ENCODE data around the gene RPS27A.
"Not testable (repeated sequence)": the region's sequence is repeated elsewhere in the genome, so short reads cannot be mapped to it uniquely, and the experiment has no call there.

RPS27A gene

GRCh38 chr2:55227437-55228225 is 4.9 kb upstream of the RPS27A start:
- H3K4me1 ChIP-seq (ENCODE audit: insufficient read depth, low read length); H3K36me3 ChIP-seq (ENCODE audit: insufficient read depth, low read depth, low read length); H3K9me3 ChIP-seq (ENCODE audit: insufficient read depth, low read depth, low read length); H3K27ac ChIP-seq (ENCODE audit: low read length); H3K9ac ChIP-seq (ENCODE audit: low read depth, low read length); H3K4me3 ChIP-seq (ENCODE audit: low read length); H3K27me3 ChIP-seq (ENCODE audit: insufficient read depth, low read length): not testable (repeated sequence)

- Histone ChIP-seq H3K36me3 (ENCODE audit: insufficient read depth, low read depth, low read length) (peaks cover 6% of the 10 kb centered on the region), H3K9me3 (ENCODE audit: insufficient read depth, low read depth, low read length) (no peaks in the 10 kb centered on the region), H3K4me3 (ENCODE audit: low read length) (no peak overlapping the region), H3K9ac (ENCODE audit: low read depth, low read length) (no peak overlapping the region), H3K27ac (ENCODE audit: low read length) (no peak overlapping the region), H3K27me3 (ENCODE audit: insufficient read depth, low read length) (no peaks in the 10 kb centered on the region), H3K4me1 (ENCODE audit: insufficient read depth, low read length) (peaks cover 9% of the 10 kb centered on the region; the same call in 1 of the 2 replicates)
Observed at GRCh38 chr2:55228226-55228563, 4.3 kb upstream of the RPS27A start.

GRCh38 chr2:55229221-55229620 is 3.3 kb upstream of the RPS27A start:
- H3K27me3 ChIP-seq (ENCODE audit: insufficient read depth, low read length) = no peaks in the 10 kb centered on the region
- no peaks in the 10 kb centered on the region for H3K9me3 ChIP-seq (ENCODE audit: insufficient read depth, low read depth, low read length)
- H3K36me3 ChIP-seq (ENCODE audit: insufficient read depth, low read depth, low read length) = peaks cover 16% of the 10 kb centered on the region
- H3K9ac ChIP-seq (ENCODE audit: low read depth, low read length) = no peak overlapping the region
- H3K4me3 ChIP-seq (ENCODE audit: low read length) = no peak overlapping the region
- peaks cover 9% of the 10 kb centered on the region; the same call in 1 of the 2 replicates for H3K4me1 ChIP-seq (ENCODE audit: insufficient read depth, low read length)
- H3K27ac ChIP-seq (ENCODE audit: low read length) = no peak overlapping the region

DNA sequence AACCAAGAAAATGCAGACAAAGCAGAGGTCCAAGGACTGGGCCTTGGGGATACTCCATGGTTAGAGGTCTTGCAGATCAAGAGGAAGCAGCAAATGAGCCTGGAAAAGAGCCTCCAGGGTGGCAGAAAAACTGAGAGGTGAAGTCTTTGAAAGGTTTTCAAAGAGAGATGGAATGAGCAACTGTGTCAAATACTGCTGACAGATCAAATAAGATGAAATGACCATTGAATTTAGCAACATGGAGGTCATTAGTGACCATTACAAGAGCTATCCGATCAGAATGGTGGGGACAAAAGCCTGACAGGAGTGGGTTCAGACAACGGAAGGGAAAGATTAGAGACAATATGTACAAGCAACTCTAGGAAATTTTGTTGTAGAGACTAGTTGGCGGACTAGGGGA is 1.9 kb upstream of the RPS27A start:
- no peak overlapping the region for H3K27ac ChIP-seq (ENCODE audit: low read length)

GRCh38 chr2:55231546-55232083 is 873 bp upstream of the RPS27A start:
- Histone ChIP-seq H3K36me3 (ENCODE audit: insufficient read depth, low read depth, low read length) (peaks cover 40% of the 10 kb centered on the region), H3K4me1 (ENCODE audit: insufficient read depth, low read length) (peaks cover 3% of the 10 kb centered on the region; the same call in 1 of the 2 replicates), H3K4me3 (ENCODE audit: low read length) (peak overlapping the region; percentile 96), H3K9me3 (ENCODE audit: insufficient read depth, low read depth, low read length) (no peaks in the 10 kb centered on the region), H3K27me3 (ENCODE audit: insufficient read depth, low read length) (no peaks in the 10 kb centered on the region), H3K27ac (ENCODE audit: low read length) (peak overlapping the region; percentile 100), H3K9ac (ENCODE audit: low read depth, low read length) (peak overlapping the region; percentile 100)

More for the DNA sequence above, 1.9 kb upstream of the RPS27A start:
- H3K27me3 ChIP-seq (ENCODE audit: insufficient read depth, low read length) = no peaks in the 10 kb centered on the region
- no peak overlapping the region for H3K9ac ChIP-seq (ENCODE audit: low read depth, low read length)
- H3K4me3 ChIP-seq (ENCODE audit: low read length) = peak overlapping the region; percentile 96; the same call in 1 of the 2 replicates
- peaks cover 30% of the 10 kb centered on the region for H3K36me3 ChIP-seq (ENCODE audit: insufficient read depth, low read depth, low read length)
- no peaks in the 10 kb centered on the region for H3K9me3 ChIP-seq (ENCODE audit: insufficient read depth, low read depth, low read length)
- peaks cover 3% of the 10 kb centered on the region; the same call in 1 of the 2 replicates for H3K4me1 ChIP-seq (ENCODE audit: insufficient read depth, low read length)

- Histone ChIP-seq H3K27me3 (ENCODE audit: insufficient read depth, low read length) (no peaks in the 10 kb centered on the region), H3K9me3 (ENCODE audit: insufficient read depth, low read depth, low read length) (no peaks in the 10 kb centered on the region), H3K36me3 (ENCODE audit: insufficient read depth, low read depth, low read length) (peaks cover 48% of the 10 kb centered on the region), H3K4me3 (ENCODE audit: low read length) (peak overlapping the region; percentile 96), H3K27ac (ENCODE audit: low read length) (peak overlapping the region; percentile 100), H3K4me1 (ENCODE audit: insufficient read depth, low read length) (peaks cover 3% of the 10 kb centered on the region; the same call in 1 of the 2 replicates), H3K9ac (ENCODE audit: low read depth, low read length) (peak overlapping the region; percentile 100)
Observed at GRCh38 chr2:55232863-55233657, 572 bp downstream of the RPS27A start.

DNA sequence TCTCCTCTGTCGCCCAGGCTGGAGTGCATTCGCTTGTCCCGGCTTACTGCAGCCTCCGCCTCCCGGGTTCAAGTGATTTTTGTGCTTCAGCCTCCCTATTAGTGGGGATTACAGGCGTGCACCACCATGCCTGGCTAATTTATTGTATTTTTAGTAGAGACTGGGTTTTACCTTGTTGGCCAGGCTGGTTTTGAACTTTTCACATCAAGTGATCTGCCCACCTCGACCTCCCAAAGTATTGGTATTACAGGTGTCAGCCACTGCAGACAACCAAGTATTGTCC is 1.1 kb downstream of the RPS27A start:
- peak overlapping the region; percentile 100 for H3K27ac ChIP-seq (ENCODE audit: low read length)
- no peaks in the 10 kb centered on the region for H3K27me3 ChIP-seq (ENCODE audit: insufficient read depth, low read length)
- peak overlapping the region; percentile 96 for H3K4me3 ChIP-seq (ENCODE audit: low read length)
- H3K9me3 ChIP-seq (ENCODE audit: insufficient read depth, low read depth, low read length) = no peaks in the 10 kb centered on the region
- peak overlapping the region; percentile 100 for H3K9ac ChIP-seq (ENCODE audit: low read depth, low read length)
- H3K4me1 ChIP-seq (ENCODE audit: insufficient read depth, low read length) = peaks cover 3% of the 10 kb centered on the region; the same call in 1 of the 2 replicates
- H3K36me3 ChIP-seq (ENCODE audit: insufficient read depth, low read depth, low read length) = peaks cover 49% of the 10 kb centered on the region

DNA sequence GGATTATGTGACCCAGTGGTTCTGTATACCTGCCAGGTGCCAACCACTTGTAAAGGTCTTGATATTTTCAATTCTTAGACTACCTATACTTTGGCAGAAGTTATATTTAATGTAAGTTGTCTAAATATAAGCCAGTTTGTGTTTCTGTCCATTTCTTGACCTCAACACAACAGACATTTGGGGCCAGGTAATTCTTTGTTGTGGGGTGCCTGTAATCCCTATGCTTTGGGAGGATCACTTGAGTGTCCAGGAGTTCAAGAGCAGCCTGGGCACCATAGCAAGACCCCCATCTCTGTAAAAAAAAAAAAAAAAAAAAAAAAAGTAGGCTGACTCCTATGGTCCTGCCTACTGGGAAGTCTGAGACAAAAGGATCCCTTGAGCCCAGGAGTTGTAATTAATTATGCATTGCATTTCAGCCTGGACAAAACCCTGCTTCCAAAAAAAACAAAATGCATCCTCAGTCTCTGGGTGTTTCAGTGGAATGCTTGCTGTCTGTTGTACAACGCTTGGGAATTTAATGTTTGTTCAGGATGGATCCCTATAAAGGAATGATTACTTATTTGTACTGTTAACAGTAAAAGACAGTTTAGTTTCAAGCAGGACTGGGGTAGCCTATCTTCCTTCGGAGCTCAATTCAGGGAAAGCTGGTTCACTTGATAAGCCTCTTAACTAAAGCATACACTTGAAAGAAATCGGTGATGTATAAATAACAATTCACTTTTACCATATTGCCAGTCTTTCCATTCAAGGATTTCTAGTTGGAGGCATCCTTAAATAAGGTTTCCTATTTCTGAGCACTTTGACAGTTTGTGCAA is 3.4 kb downstream of the RPS27A start:
- Histone ChIP-seq H3K27ac (ENCODE audit: low read length) (no peak overlapping the region), H3K9ac (ENCODE audit: low read depth, low read length) (no peak overlapping the region; the same call in 1 of the 2 replicates), H3K9me3 (ENCODE audit: insufficient read depth, low read depth, low read length) (no peaks in the 10 kb centered on the region), H3K4me3 (ENCODE audit: low read length) (no peak overlapping the region), H3K4me1 (ENCODE audit: insufficient read depth, low read length) (peaks cover 3% of the 10 kb centered on the region; the same call in 1 of the 2 replicates), H3K36me3 (ENCODE audit: insufficient read depth, low read depth, low read length) (peaks cover 63% of the 10 kb centered on the region), H3K27me3 (ENCODE audit: insufficient read depth, low read length) (no peaks in the 10 kb centered on the region)

DNA sequence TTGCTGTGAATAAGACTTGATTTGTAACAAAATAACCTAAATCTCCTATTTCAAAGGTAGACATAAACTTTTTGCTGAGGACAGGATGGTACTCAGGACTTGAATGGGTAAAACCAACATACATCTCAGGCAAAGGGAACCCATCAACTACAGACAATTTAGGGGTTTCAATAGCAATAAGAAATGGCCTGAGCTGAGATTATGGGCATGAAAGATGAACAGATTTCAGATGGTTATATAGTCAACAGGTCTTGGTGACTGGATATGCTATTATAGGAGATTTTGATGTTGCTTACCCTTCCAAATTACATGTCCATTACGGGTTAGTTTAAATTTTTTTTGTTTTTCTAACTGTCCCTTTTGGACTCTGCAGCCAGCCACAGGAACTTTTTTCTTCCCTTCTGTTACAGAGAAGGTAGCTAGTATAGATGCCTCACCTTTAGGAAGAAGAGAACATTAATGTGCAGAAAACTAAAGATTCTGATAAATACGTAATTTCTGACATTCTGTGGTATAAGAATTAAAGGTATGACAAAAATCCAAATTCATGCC is 4.6 kb downstream of the RPS27A start:
- H3K4me1 ChIP-seq (ENCODE audit: insufficient read depth, low read length) = no peaks in the 10 kb centered on the region
- no peaks in the 10 kb centered on the region for H3K27me3 ChIP-seq (ENCODE audit: insufficient read depth, low read length)
- no peak overlapping the region for H3K27ac ChIP-seq (ENCODE audit: low read length)
- H3K9ac ChIP-seq (ENCODE audit: low read depth, low read length) = no peak overlapping the region
- no peak overlapping the region for H3K4me3 ChIP-seq (ENCODE audit: low read length)
- peaks cover 66% of the 10 kb centered on the region for H3K36me3 ChIP-seq (ENCODE audit: insufficient read depth, low read depth, low read length)
- no peaks in the 10 kb centered on the region for H3K9me3 ChIP-seq (ENCODE audit: insufficient read depth, low read depth, low read length)

- Histone ChIP-seq H3K27me3 (ENCODE audit: insufficient read depth, low read length) (no peaks in the 10 kb centered on the region), H3K36me3 (ENCODE audit: insufficient read depth, low read depth, low read length) (peaks cover 69% of the 10 kb centered on the region), H3K27ac (ENCODE audit: low read length) (no peak overlapping the region), H3K9me3 (ENCODE audit: insufficient read depth, low read depth, low read length) (no peaks in the 10 kb centered on the region), H3K4me1 (ENCODE audit: insufficient read depth, low read length) (no peaks in the 10 kb centered on the region), H3K9ac (ENCODE audit: low read depth, low read length) (no peak overlapping the region), H3K4me3 (ENCODE audit: low read length) (no peak overlapping the region)
Observed at GRCh38 chr2:55239656-55240222, 7.3 kb downstream of the RPS27A start.

DNA sequence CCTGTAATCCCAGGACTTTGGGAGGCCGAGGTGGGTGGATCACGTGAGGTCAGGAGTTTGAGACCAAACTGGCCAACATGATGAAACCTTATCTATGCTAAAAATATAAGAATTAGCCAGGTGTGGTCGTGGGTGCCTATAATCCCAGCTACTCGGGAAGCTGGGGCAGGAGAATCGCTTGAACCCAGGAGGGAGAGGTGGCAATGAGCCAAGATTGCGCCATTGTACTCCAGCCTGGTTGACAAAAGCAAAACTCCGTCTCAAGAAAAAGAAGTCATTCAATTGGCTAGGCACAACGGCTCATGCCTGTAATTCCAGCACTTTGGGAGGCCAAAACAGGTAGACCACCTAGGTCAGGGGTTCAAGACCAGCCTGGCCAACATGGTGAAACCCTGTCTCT is 9.1 kb downstream of the RPS27A start:
- H3K27me3 ChIP-seq (ENCODE audit: insufficient read depth, low read length); H3K9me3 ChIP-seq (ENCODE audit: insufficient read depth, low read depth, low read length); H3K4me1 ChIP-seq (ENCODE audit: insufficient read depth, low read length); H3K27ac ChIP-seq (ENCODE audit: low read length); H3K9ac ChIP-seq (ENCODE audit: low read depth, low read length); H3K4me3 ChIP-seq (ENCODE audit: low read length): not testable (repeated sequence)
- H3K36me3 ChIP-seq (ENCODE audit: insufficient read depth, low read depth, low read length) = peaks cover 67% of the 10 kb centered on the region

Measured in iPS-20b (cell line).